ENCODE data around the gene SIRT2. TPM values are rescaled to one million over a fixed set of nuclear protein-coding genes. Genes with fewer than 3 reads are reported as not detected.

The SIRT2 gene
- total and polyA plus RNA-seq, 2 of the 13 experiments (the other 11 are each of a cell fraction or from before 2014, with no cell fraction given) = 22.3 to 26.1 TPM

DNA sequence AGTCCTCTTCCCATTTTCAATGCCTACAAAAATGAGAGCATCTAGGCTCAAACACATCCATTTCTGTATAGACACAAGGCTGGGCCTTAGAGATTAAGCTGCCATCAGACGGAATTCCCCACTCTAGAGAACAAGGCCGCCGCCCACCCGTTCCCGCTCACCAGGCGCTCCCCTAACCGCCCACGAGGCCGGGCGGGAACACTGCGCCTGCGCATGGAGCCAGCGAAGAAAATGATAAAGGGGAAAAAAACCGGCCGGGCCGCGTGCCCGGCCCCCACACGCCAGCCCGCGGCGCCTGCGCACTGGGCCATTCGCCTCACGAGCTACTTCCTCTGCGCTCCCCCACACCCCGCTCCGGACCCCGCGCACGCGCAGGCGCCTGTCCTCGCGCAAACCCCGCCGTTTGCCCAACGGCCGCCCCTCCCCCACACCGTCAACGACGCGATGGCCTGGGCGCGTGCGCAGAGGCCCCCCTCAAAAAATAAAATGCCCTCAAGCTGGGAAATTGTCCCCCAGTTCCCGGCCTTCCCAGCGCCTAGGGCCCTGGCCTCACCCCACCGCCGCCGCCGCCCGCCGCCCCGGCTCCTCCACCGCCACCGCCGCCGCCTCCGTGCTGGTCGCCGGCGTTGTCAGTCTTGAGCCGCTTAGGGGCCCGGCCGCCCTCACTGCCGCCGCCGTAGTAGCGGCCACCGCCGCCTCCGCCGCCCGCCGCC lies 50.1 kb downstream of the SIRT2 start (continued):
- TF ChIP-seq, protein P1, sequence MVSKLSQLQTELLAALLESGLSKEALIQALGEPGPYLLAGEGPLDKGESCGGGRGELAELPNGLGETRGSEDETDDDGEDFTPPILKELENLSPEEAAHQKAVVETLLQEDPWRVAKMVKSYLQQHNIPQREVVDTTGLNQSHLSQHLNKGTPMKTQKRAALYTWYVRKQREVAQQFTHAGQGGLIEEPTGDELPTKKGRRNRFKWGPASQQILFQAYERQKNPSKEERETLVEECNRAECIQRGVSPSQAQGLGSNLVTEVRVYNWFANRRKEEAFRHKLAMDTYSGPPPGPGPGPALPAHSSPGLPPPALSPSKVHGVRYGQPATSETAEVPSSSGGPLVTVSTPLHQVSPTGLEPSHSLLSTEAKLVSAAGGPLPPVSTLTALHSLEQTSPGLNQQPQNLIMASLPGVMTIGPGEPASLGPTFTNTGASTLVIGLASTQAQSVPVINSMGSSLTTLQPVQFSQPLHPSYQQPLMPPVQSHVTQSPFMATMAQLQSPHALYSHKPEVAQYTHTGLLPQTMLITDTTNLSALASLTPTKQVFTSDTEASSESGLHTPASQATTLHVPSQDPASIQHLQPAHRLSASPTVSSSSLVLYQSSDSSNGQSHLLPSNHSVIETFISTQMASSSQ (IDR thresholded peaks at IDR 0.05; ENCODE audit: low read depth) = no peak
- TF ChIP-seq, protein P1 (CRISPR knock-in tag; IDR thresholded peaks at IDR 0.05; ENCODE audit: borderline replicate concordance) = no peak
- TF ChIP-seq NCOA2 (CRISPR knock-in tag; IDR thresholded peaks at IDR 0.05) (no peak), NR2C2 (CRISPR knock-in tag; IDR thresholded peaks at IDR 0.05; ENCODE audit: borderline replicate concordance) (no peak), GATAD1 (CRISPR knock-in tag; IDR thresholded peaks at IDR 0.05) (0 out of 2 replicates have a peak, but pooled peaks have one; percentile 22), NCOA5 (CRISPR knock-in tag; IDR thresholded peaks at IDR 0.05) (no peak), BRD4 (CRISPR knock-in tag; IDR thresholded peaks at IDR 0.05) (no peak), CHCHD3 (CRISPR knock-in tag; IDR thresholded peaks at IDR 0.05) (0 out of 2 replicates have a peak, but pooled peaks have one; percentile 51), SIN3A (IDR thresholded peaks at IDR 0.05; ENCODE audit: borderline replicate concordance, low read depth, low read length) (0 out of 2 replicates have a peak, but pooled peaks have one; percentile 16), KLF16 (CRISPR knock-in tag; IDR thresholded peaks at IDR 0.05) (peak in 1 of 2 experiments; percentile 62; a peak in 2 of 4 replicates), MEF2D (CRISPR knock-in tag; IDR thresholded peaks at IDR 0.05) (no peak), GFI1 (CRISPR knock-in tag; IDR thresholded peaks at IDR 0.05; ENCODE audit: borderline replicate concordance) (peak; percentile 58; the same call in 1 of the 2 replicates), ATM (IDR thresholded peaks at IDR 0.05; ENCODE audit: borderline replicate concordance) (no peak), MIER2 (CRISPR knock-in tag; IDR thresholded peaks at IDR 0.05) (no peak), HNRNPLL (IDR thresholded peaks at IDR 0.05; ENCODE audit: low read depth, low read length, poor library complexity, severe bottlenecking) (peak; percentile 96)
- TF ChIP-seq, protein P2, sequence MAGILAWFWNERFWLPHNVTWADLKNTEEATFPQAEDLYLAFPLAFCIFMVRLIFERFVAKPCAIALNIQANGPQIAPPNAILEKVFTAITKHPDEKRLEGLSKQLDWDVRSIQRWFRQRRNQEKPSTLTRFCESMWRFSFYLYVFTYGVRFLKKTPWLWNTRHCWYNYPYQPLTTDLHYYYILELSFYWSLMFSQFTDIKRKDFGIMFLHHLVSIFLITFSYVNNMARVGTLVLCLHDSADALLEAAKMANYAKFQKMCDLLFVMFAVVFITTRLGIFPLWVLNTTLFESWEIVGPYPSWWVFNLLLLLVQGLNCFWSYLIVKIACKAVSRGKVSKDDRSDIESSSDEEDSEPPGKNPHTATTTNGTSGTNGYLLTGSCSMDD (CRISPR knock-in tag; IDR thresholded peaks at IDR 0.05) = no peak
- TF ChIP-seq, protein P3, sequence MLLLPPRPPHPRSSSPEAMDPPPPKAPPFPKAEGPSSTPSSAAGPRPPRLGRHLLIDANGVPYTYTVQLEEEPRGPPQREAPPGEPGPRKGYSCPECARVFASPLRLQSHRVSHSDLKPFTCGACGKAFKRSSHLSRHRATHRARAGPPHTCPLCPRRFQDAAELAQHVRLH (CRISPR knock-in tag; IDR thresholded peaks at IDR 0.05; ENCODE audit: borderline replicate concordance, low read depth) = peak; percentile 57
- TF ChIP-seq, protein P4, sequence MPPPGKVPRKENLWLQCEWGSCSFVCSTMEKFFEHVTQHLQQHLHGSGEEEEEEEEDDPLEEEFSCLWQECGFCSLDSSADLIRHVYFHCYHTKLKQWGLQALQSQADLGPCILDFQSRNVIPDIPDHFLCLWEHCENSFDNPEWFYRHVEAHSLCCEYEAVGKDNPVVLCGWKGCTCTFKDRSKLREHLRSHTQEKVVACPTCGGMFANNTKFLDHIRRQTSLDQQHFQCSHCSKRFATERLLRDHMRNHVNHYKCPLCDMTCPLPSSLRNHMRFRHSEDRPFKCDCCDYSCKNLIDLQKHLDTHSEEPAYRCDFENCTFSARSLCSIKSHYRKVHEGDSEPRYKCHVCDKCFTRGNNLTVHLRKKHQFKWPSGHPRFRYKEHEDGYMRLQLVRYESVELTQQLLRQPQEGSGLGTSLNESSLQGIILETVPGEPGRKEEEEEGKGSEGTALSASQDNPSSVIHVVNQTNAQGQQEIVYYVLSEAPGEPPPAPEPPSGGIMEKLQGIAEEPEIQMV (CRISPR knock-in tag; IDR thresholded peaks at IDR 0.05; ENCODE audit: low read depth) = no peak
- TF ChIP-seq, protein P5, sequence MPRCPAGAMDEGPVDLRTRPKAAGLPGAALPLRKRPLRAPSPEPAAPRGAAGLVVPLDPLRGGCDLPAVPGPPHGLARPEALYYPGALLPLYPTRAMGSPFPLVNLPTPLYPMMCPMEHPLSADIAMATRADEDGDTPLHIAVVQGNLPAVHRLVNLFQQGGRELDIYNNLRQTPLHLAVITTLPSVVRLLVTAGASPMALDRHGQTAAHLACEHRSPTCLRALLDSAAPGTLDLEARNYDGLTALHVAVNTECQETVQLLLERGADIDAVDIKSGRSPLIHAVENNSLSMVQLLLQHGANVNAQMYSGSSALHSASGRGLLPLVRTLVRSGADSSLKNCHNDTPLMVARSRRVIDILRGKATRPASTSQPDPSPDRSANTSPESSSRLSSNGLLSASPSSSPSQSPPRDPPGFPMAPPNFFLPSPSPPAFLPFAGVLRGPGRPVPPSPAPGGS (CRISPR knock-in tag; IDR thresholded peaks at IDR 0.05) = 0 out of 2 replicates have a peak, but pooled peaks have one; percentile 40
- TF ChIP-seq, protein P6, sequence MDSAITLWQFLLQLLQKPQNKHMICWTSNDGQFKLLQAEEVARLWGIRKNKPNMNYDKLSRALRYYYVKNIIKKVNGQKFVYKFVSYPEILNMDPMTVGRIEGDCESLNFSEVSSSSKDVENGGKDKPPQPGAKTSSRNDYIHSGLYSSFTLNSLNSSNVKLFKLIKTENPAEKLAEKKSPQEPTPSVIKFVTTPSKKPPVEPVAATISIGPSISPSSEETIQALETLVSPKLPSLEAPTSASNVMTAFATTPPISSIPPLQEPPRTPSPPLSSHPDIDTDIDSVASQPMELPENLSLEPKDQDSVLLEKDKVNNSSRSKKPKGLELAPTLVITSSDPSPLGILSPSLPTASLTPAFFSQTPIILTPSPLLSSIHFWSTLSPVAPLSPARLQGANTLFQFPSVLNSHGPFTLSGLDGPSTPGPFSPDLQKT (CRISPR knock-in tag; IDR thresholded peaks at IDR 0.05; ENCODE audit: borderline replicate concordance) = no peak

Measured in HepG2 (cell line).